NCI-H1048 (cell line): ENCODE results near the gene BAIAP2.

ENCODE experiments used
- DNase-seq: peaks from one replicate; lab custom pipeline; 2025; lab: John Stamatoyannopoulos, UW

The BAIAP2 gene

DNA sequence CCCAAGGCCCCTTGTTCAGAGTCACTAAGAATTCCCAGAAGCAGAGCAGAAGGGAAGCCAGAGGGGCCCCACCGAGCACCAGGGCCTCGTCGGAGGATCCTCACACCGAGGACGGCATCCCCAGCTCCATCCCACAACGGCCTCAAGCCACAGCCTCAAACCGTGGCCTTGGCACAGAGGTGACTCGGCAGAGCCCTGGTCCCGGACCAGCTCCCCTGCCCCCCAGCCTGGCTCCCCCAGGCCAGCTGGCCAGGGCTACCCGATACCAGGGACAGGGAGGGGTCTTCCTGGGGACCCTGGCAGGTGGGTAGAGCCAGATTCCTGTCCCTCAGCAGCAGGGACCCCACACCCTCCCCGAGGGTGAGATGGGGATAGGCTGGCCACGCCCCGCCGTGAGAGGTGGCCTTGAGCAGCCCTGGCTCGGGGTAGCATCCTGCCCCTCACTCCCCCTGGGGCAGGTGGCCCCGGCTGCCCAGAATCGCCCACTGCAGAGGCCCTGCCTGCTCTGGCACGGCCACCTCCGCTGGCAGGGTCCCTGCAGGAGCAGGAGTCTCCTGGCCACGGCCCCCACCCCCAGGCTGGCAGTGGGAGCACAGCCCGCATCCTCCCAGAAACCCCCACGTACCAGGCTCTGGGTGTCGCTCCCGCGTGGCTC lies 124.8 kb downstream of the BAIAP2 start:
- DNase-seq, result no peak

DNA sequence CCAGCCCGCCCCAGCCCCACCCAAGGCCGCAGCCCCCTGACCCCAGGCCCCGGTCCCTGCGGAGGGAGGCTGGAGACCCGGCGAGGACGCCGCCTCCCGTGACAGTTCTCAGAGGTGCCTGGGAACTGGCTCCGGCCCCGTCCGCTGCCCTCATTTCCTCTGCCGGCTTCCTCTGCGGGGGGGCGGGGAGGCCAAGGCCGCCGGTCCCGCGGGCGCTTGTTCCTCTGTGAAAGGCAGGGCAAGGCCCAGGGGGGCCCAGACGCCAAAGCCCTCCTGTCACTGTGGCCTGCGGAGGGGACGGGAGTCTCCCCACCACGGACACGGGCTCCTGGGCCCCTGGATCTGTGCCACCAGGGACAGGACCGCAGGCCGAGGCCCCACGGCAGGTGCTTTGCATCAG lies 125.4 kb downstream of the BAIAP2 start:
- DNase-seq, result no peak

DNA sequence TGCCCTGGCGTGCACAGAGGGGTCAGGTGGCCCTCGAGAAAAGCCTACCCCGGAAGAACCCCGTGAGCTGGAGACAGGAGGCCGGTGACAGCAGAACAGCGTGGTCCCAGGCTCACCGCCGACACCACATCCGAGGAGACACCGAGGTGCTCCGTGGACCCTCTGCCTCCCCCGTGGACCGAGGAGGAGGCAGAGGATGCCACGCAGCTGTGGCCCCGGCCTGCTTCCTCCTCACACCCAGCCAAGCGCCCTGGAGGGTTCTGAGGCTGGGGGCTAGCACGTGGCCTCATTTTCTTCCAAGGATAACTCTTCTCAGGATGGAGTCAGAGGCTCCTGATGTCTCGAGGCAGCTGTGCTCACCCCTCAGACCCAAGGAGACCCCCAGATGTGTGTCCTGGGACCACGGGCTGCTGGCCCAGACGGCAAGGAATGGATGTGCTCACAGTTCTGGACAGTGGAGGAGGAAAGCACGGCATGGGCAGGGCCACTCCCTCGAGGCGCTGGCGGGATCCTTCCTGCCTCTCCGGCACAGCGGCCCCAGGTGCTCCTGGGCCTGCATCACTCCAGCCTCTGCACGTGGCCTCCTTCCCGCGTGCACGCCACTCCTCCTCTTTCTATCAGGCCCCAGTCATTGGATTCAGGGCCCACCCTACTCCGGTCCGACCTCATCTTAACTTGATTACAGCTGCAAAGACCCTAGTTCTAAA lies 125.9 kb downstream of the BAIAP2 start:
- no peak for DNase-seq

DNA sequence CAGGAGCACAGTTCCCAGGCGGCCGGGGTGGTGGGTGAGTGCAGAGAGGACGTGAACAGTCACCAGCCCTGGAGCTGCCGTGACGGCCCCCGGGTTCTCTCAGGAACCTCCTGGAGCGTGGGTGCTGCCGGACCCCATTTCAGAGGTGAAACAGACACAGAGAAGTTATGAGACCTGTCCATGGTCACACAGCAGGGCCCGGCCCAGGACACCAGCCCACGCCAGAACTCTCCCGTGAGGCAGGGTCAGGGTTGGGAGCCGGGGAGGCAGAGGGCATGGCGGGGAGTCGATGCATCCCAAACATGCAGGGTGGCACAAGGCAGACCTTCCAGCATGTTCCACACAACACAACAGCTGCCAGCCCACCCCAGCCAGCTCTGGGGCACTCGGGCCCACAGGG lies 126.6 kb downstream of the BAIAP2 start:
- DNase-seq, result no peak

DNA sequence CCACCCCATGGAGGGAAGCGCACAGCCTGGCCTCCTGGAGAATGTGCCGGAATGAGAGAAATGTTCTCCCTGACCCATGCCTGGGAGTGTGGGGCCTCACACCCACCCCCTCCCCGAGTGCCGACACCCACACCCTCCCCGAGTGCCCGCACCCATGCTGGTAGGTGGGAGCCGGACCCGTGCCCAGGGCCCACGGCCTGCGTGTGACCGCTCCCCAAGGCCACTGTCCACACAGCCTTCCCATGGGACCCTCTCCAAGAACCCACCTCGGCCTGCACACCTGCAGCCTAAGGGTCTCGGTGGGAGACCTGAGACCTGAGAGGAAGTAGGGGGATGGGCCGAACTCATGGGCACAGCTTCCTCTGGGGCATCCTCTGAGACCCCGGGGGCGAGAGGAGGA lies 127.0 kb downstream of the BAIAP2 start:
- DNase-seq, result no peak

DNA sequence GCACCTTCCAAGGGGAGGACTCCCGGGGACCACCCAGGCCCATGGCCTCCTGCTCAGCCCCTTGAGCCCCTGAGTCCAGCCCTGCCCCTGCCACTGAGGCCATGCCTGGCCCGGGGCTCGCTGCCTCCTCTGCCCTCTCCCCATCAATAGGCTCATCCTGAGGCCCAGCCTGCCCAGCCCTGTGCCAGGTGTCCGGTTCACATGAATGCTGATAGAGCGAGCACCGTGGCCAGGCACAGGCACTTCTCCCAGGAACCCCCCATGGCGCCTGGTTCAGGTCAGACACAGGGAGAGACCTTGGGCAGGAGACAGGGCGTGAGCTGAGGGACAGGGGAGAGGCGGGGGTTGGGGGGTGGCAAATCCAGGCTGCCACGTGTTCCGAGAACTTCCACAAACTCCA lies 127.5 kb downstream of the BAIAP2 start:
- DNase-seq, result no peak

DNA sequence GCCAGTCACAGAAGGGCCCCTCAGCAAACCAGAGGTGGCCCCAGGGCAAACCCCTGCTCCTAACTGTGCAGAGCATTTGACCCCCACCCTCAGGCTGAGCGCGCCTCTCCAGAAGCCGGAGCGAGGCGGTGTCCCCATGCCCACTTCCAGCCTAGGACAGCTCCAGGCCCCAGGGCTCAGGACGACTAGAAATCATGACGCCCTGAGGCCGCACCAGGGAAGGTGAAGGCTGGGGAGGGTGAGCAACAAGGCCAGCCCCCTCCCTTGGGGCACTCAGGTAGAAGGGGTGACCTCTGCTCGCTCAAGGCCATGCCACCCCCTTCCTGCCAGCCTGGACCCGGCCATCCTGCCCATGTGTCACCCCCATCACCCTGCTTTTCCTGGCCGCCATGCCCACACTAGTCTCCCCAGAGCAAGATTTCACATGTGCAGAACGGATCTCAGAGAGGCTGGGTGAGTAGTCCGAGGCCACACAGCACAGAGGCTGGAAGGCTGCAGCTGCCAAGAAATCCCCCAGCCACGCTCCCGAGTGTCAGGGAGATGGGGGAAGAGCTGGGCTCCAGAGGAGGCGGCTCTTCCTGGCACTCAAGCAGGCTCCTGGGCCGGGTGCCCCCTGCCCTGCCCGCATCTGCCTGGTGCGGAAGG lies 128.2 kb downstream of the BAIAP2 start:
- DNase-seq, result no peak

DNA sequence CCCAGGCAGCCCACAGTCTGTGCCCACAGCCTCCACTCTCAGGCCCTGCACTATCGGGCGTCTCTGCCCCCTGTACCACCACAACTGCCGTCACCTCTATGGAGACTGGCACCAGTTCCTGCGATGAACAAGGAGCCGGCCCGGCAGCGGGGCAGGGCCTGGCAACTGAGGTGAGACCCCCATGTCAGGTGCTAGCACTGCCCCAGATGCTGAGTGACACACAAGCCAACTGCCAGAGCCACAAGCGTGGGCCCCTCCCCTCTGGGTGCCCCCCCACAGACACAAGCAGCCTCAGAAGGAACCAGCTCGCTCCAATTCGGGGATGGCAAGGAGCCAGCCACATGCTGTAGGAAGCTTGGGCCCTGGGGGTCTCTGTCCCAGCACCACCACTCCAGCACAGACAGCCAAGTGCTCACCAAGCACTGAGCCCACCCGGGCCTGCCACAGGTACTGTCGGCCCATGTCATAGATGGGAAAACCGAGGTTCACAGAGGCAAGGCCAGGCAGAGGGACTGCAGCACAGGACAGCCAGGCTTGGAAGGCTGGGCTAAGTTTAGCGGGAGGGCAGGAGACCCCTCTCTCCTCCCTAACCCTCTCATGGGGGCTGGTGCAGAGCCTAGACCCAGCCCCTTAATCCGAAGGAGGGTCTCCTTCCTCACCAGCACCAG lies 128.9 kb downstream of the BAIAP2 start:
- no peak for DNase-seq

DNA sequence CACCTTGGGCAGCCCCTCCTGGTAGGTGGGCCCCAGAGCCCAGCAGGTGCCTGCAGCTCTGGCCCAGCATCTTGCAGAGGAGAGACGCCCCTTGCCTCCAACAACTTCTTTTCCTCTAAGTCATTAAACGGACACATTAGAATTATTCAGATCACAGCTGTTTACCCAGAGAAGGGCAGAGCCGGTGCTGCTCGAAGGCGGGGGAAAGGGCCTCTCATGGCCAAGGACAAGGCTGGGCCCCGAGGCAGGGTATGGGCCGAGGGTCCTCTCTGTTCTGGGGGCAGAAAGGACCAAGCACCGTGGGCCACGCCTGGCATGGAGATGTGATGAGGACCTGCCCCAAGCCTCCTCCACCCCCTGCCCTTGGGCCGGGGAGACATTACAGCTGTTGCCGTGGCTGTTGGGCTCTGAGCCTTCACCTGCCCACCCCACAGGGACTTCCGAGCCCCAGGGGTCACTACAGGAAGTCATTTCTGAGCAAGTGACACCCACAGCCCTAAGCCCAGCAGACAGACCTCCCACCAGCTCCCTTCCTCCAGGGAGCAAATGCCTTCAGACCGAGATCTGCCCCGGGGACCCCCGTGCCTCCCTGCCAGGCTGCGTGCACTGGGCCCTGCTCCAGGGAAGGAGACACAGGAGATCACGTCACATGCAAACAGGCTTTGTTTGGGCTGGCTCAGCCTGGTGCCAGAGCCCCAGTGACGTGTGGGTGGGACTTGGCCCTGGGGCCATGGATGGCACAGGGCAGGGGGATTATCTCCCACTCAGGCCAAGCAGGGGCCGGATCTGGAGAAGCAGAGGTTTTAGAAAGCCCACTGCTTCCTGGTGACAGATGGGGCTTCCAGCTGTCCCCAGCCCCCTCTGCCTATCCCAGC lies 129.7 kb downstream of the BAIAP2 start:
- DNase-seq, result no peak

DNA sequence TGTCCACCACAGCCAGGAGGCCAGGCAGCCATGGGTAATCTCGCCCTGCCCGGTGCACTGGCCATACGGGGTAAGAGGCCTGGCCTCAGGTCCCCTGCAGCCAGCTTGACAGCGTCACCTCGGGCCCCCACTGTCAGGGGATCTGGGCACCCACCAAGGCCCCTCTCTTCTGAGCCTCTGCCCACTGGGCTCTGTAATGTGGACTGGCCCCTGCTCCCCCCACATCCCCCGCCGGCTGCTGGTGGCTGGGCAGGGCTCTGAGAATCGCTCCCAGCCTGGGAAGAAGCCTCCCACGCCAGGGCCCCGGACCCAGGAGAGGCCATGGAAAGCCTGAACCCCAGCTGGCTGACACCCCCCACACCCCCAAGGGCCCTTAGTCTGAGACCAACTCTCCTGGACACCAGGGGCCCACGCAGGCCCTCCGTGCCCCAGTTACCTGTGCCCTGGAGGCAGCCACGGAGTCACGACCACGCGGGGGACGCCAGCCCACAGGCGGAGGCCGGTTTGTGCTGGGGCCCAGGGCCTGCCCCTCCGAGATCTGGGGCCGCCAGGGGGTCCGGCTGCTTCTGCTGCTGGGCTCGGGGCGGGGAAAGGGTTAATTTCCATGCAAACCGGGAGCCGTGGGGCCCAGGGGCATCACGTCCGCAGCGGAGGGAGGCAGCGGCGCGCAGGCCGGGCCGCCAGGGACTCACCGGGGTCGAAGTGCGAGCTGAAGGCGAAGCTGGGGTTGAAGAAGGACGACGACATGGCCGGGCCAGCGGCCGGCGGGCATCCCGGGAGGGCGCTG lies 130.5 kb downstream of the BAIAP2 start, which contains the start of gene PVALEF:
PVALEF (plus strand) TSS at position 262 of the 787 bp plus-strand sequence. CDS start 15,720 bp downstream, outside the sequence.
- no peak for DNase-seq

DNA sequence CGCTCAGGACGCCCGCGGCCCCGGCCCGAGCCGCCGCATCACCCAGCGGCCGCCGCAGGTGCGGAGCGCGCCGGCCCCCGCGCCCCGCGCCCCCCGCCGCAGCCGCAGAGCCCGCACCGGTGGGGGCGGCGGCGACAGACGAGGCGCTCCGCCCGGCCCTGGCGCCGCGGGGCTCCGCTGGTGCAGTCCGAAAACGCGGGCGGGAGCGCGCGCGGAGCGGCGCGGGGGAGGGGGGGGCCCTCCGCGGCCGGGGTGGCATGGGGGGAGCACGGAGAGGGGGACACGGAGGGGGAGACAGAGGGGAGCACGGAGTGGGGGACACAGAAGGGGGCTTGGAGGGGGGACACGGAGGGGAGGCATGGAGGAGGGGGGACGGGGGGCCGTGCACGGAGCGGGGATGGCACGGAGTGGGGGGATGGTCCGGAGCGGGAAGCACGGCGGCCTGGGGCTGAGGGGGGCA lies 131.1 kb downstream of the BAIAP2 start, which contains the start of gene AATK:
AATK (minus strand) TSS at position 189 of the 460 bp plus-strand sequence. CDS start 229 bp downstream, outside the sequence.
- no peak for DNase-seq
